Activated CD4-positive, alpha-beta T cell treated with anti-CD3 and anti-CD28 coated beads for 24 hours (primary cell): ENCODE results near the gene NR3C1.

Source experiments
- DNase-seq, 2 donors: peaks; one replicate each; pipeline ENCODE4 v3.0.0-alpha.2; 2020; ENCODE audit warnings: low read depth in 2 of 2

Gene NR3C1

GRCh38 chr5:143261748-143262392 is 141.6 kb downstream of the NR3C1 start:
- DNase-seq: no peak

GRCh38 chr5:143259254-143259605 is 144.3 kb downstream of the NR3C1 start:
- no peak for DNase-seq

GRCh38 chr5:143258559-143259253 is 144.8 kb downstream of the NR3C1 start:
- DNase-seq: no peak

GRCh38 chr5:143254819-143255218 is 148.7 kb downstream of the NR3C1 start:
- DNase-seq: no peak

- DNase-seq: no peak
These were observed 151.5 kb downstream of the NR3C1 start for GRCh38 chr5:143251946-143252345.

- no peak for DNase-seq
These were observed 152.3 kb downstream of the NR3C1 start for GRCh38 chr5:143251190-143251589.

- DNase-seq: no peak
These were observed 153.6 kb downstream of the NR3C1 start for GRCh38 chr5:143249851-143250250.

GRCh38 chr5:143248822-143249579 is 154.5 kb downstream of the NR3C1 start:
- no peak for DNase-seq

- no peak for DNase-seq
These were observed 155.1 kb downstream of the NR3C1 start for GRCh38 chr5:143248391-143248790.

GRCh38 chr5:143247134-143247815 is 156.2 kb downstream of the NR3C1 start:
- no peak for DNase-seq

- DNase-seq: no peak
These were observed 157.4 kb downstream of the NR3C1 start for GRCh38 chr5:143245929-143246561.

GRCh38 chr5:143244990-143245389 is 158.5 kb downstream of the NR3C1 start:
- no peak for DNase-seq

- no peak for DNase-seq
These were observed 159.3 kb downstream of the NR3C1 start for GRCh38 chr5:143244000-143244736.

- no peak for DNase-seq
These were observed 160.4 kb downstream of the NR3C1 start for GRCh38 chr5:143243103-143243502.

- DNase-seq: no peak
These were observed 161.6 kb downstream of the NR3C1 start for GRCh38 chr5:143241892-143242291.

- DNase-seq: no peak
These were observed 163.5 kb downstream of the NR3C1 start for GRCh38 chr5:143239882-143240518.

- no peak for DNase-seq
These were observed 164.9 kb downstream of the NR3C1 start for GRCh38 chr5:143238620-143239019.

GRCh38 chr5:143237664-143238063 is 165.8 kb downstream of the NR3C1 start:
- no peak for DNase-seq

- DNase-seq: no peak
These were observed 166.8 kb downstream of the NR3C1 start for GRCh38 chr5:143236682-143237081.

- no peak for DNase-seq
These were observed 168.1 kb downstream of the NR3C1 start for GRCh38 chr5:143235423-143235822.
